Stimulated activated CD8-positive, alpha-beta memory T cell treated with anti-CD3 and anti-CD28 coated beads, Interleukin-7, amount 100 ng/mL, for 48 hours (primary cell): ENCODE results near the gene PLCH1.
"Not testable (repeated sequence)": the region's sequence is repeated elsewhere in the genome, so short reads cannot be mapped to it uniquely, and the experiment has no call there.

Source experiments
- DNase-seq, 2 donors: peaks; one replicate each; pipeline ENCODE4 v3.0.0-alpha.2; 2020; ENCODE audit warnings: low read depth in 1 of 2; ENCODE audit errors: extremely low read depth in 1 of 2

The PLCH1 gene

GRCh38 chr3:155651489-155652218, 93.2 kb downstream of the PLCH1 start:
- no peak for DNase-seq

GRCh38 chr3:155648013-155648591, 96.8 kb downstream of the PLCH1 start:
- DNase-seq, result no peak

DNA sequence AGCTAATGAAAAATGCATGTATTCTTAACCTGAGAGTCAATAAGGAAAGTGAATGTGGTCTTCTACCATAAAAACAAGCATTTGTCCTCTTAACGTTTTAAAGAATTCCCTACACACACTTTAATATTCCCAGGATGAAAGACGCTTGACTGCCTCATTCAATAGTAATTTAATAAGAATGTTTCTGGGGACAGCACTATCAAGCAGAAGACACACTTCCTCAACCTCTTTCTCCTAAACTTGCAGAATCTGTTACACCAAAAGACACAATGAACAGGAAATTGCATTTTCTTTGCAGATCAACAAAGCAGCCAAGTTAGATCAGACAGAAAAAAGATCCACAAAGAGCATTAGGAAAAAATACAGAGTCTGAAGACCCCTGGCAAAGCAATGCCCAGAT, 97.7 kb downstream of the PLCH1 start:
- DNase-seq, result no peak

GRCh38 chr3:155646669-155647068, 98.2 kb downstream of the PLCH1 start:
- no peak for DNase-seq

GRCh38 chr3:155646128-155646527, 98.7 kb downstream of the PLCH1 start:
- DNase-seq, result no peak

- no peak for DNase-seq
Measured at GRCh38 chr3:155643581-155644165, 101.2 kb downstream of the PLCH1 start.

GRCh38 chr3:155641956-155642355, 102.9 kb downstream of the PLCH1 start:
- no peak for DNase-seq

- DNase-seq, result no peak
Measured at GRCh38 chr3:155640098-155640497, 104.8 kb downstream of the PLCH1 start.

DNA sequence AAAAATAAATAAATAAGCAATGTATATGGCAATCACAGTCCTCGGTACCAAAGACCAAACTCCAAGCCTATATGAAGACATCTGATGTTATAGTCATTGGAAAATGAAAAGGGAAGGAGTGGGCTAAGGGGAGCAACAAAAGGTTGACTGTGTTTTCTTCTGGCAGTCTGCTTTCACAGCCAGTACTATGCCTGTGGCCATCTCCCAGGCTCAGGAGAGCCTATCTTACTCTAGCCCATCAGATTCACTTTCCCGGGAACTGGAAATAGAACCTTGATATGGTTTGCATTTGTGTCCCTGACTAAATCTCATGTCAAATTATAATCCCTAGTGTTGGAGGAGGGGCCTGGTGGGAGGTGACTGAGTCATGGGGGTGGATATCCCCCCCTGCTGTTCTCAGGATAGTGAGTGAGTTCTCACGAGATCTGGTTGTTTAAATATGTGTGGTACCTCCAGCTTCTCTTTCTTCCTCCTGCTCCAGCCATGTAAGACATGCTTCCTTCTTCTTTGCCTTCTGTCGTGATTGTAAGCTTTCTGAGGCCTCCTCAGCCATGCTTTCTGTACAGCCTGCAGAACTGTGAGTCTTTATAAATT, 105.3 kb downstream of the PLCH1 start:
- no peak for DNase-seq

GRCh38 chr3:155638461-155638860, 106.4 kb downstream of the PLCH1 start:
- not testable (repeated sequence) for DNase-seq

DNA sequence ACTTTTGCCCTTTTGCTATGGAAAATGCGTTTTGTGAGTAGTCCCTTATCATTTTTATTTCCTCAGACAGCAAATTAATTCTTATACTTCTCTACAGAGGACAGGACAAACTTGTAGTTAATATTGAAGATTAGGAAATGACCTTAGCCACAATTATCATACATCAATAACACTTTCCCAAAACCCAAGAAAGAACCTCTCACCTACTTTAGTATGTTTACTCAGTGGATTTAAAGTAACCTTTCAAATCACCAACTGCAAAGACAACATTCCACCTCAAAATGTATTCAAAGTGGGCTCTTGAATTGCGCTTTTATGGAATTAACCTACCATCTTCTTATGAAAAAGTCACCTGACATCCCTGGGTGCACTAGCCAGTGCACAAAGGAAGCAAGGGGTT, 107.3 kb downstream of the PLCH1 start:
- no peak for DNase-seq

DNA sequence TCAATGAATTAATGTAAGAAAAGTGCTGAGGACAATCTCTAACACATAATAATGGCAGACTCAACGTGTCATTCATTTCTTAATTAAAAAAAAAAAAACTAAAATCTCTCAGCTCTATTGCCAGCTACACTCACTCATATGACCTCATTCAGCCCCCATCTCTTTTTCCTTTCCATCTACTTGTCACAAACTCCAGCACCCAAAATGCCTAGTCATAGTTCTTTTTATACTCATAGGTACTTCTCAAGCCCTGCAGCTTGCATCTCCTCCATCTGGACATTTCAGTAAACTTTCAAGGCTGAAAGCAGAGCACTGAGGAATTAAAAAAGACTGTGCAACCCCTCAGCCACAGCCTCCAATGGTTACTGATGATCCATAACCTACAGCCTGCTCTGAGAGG, 109.8 kb downstream of the PLCH1 start:
- no peak for DNase-seq

DNA sequence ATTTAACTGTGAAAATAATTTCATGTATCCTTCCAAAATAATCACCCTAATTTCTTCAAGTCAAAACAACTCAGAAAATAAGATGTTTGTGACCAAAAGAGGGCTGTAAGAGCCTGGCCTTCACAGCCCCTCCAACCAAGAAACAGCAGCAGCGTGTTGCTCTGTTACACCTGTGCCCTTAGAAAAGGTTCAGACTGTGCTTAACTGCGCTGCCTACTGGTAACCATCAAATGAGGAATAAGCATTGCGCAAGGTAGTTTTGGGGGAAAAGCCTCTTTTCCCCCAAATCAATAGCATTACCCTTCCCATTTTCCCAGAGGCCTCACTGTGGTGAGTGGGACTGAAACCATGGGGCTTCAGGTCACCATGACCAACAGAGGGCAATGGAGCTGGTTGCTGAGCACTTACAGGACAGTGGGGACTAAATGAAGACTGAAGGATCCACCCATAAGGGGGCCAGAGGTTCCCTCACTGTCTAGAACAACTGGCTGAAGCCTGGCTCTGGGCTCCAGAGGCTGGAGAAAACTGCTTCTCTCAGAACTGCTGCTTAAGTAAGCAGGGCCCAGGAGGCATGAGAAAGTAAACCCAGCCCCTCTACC, 110.7 kb downstream of the PLCH1 start:
- DNase-seq, result no peak

DNA sequence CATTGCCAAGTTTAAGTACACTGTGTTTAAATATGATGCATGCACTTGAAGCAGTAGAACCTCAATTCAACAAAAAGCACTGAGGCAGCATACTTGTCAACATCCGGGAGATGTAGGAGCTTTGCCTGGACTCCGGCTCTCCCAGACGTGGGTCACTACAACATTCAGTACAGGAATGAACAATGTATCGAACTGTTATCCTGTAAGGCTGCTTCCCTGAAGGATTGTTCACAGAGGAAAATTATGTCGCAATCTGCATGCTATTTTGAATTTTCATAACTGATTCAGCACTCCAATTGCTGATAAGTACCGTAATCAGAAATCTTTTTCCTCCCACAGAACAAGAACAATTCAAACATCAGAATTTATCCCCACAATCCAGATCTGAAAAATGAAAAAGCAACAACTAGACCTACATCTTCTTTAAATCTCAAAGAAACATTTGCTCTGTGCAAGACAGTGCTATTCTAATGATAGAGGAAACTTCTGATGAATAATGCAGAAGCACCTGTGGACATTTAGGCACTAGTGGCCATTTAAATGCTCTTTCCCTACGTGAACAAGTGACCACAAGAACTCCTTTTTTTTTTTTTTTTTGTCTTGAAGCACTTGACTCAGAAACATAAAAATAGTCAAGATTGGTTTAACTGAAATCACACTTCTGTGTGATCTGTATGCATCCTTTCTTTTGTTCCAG, 113.4 kb downstream of the PLCH1 start:
- DNase-seq, result no peak

- DNase-seq, result no peak
Measured at GRCh38 chr3:155629556-155629955, 115.3 kb downstream of the PLCH1 start.

GRCh38 chr3:155629056-155629455, 115.8 kb downstream of the PLCH1 start:
- no peak for DNase-seq

DNA sequence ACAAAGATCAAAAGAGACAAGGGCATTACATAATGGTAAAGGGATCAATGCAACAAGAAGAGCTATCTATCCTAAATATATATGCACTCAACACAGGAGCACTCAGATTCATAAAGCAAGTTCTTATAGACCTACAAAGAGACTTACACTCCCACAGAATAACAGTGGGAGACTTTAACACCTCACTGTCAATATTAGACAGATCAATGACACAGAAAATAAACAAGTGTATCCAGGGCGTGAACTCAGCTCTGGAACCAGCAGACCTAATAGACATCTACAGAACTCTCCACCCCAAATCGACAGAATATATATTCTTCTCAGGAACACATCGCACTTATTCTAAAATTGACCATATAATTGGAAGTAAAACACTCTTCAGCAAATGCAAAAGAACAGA, 122.2 kb downstream of the PLCH1 start:
- not testable (repeated sequence) for DNase-seq

DNA sequence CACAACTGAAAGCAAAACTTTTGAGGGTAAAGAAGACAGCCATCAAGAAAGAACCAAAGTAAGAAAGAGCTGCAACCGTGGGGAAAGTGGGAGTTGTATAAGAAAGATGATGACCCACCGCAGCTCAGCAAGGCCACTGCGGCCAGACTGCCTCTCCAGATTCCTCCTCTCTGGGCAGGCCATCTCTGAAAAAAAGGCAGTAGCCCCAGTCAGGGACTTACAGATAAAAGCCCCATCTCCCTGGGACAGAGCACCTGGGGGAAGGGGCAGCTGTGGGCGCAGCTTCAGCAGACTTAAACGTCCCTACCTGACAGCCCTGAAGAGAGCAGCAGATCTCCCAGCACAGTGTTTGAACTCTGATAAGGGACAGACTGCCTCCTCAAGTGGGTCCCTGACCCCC, 124.3 kb downstream of the PLCH1 start:
- not testable (repeated sequence) for DNase-seq

DNA sequence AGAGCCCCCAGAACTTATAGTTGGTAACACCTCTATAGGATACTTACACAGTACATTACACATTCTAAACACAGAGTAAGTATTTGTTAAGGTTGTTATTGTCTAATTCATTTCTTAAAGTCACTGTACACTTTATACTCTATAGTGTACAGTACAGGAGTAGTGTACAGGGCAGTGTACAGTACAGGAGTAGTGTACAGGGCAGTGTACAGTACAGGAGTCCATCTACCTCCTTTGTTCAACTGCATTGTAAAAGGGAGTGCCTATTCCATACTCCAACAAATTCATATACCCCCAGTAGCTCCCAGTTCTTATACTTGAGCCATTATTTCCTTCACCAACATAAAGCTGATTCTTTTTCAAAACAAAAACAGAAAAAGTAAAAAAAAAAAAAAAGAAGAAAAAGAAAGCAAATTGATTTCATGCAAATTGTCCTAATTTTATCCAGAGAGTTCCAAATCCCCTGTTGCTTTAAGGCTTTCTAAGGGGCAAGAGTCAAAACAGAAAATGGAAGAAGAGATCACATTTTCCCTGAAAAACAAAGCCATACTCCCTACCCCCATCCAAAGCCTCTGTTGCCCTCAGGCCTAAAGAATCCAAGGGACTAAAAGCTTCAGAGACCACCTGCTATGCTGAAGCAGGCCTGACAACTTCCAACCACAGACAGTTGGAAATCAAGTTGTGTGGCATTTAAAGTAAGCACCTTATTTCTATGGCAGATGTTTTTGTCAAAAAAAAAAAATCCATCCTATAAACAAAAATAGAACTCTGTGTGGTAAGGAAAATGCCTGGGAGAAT, 125.6 kb downstream of the PLCH1 start:
- no peak for DNase-seq

DNA sequence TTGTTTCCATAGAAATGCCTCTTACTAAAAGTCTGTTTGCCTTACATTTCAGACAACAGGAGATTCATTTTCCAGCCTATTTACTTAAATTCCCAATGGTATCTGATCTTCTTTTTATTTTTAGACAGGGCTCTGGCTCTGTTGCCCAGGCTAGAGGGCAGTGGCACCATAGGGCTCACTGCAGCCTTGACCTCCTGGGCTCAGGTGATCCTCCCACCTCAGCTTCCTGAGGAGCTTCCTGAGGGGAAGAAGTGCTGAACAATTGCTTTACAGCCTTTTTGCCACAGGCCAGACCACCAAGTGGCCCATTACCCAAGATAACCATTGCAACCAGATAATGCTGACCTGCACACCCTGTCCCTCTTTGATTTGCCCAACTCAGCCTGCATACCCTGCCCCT, 126.3 kb downstream of the PLCH1 start:
- DNase-seq, result no peak
